GM12878 (cell line): ENCODE data around the gene PIM2. TPM values are rescaled to one million over a fixed set of nuclear protein-coding genes. Genes with fewer than 3 reads are reported as not detected.

ENCODE experiments used
- ATAC-seq: fragments of 200-7000 bp; cut with Tn5 transposase; 3 replicates; pipeline ENCODE4 v1.9.1; 2020; ENCODE audit warnings: mild to moderate bottlenecking, moderate library complexity
- BruUV-seq: library from RNA; stranded (reverse); fragments of 400-500 nt; replicated peaks from 2 replicates; lab custom pipeline; 2021; lab: Mats Ljungman, UMichigan
- CTCF ChIA-PET: fragments of 300-600 bp; sonication (Branson Sonifier 250); formaldehyde crosslinking; extraction: SDS; loops from one replicate; lab custom pipeline; 2021; ENCODE audit warnings: inconsistent platforms; lab: Yijun Ruan, JAX
- POLR2A ChIA-PET: fragments of 350-600 bp; formaldehyde crosslinking; extraction: SDS; loops from one replicate; lab custom pipeline; 2021; ENCODE audit warnings: inconsistent platforms; lab: Charles Lee
- RAD21 ChIA-PET: fragments of 300-600 bp; sonication (Branson Sonifier 250); formaldehyde crosslinking; loops from one replicate; lab custom pipeline; 2023; ENCODE audit warnings: antibody characterized with exemption; ENCODE audit not compliant: unreplicated experiment; lab: Charles Lee
- SMC1A ChIA-PET: fragments of 300-600 bp; sonication (Branson Sonifier 250); formaldehyde crosslinking; loops from one replicate; lab custom pipeline; 2023; ENCODE audit not compliant: unreplicated experiment, uncharacterized antibody; lab: Charles Lee
- DNase-seq: peaks from one replicate; pipeline ENCODE4 v3.0.0-alpha.2; 2011; ENCODE audit warnings: low read depth, low spot score
- FAIRE-seq: peaks from 3 replicates; lab custom pipeline; 2011; peaks lifted over from hg19 to GRCh38; lab: Jason Lieb, UNC
- H2AFZ ChIP-seq: 2 replicates; pipeline ENCODE4 v1.6.0; 2011; ENCODE audit warnings: low read depth, low read length, control low read depth; ENCODE audit not compliant: control insufficient read depth
- H3K27ac ChIP-seq: 2 replicates; pipeline ENCODE4 v1.5.1; 2011; ENCODE audit warnings: control low read depth; ENCODE audit not compliant: control insufficient read depth, insufficient read depth
- H3K27me3 ChIP-seq, 2 experiments: replicated peaks in 1 of 2; 2 replicates each; pipeline versions ENCODE4 v1.6.0 to v1.6.1; 2011; ENCODE audit warnings: low read length in 1 of 2; ENCODE audit not compliant: control insufficient read depth in 2 of 2, insufficient read depth in 2 of 2
- H3K36me3 ChIP-seq, 2 experiments: 2 replicates each; pipeline ENCODE4 v1.5.1; 2011; ENCODE audit warnings: low read length in 1 of 2; ENCODE audit not compliant: control insufficient read depth in 2 of 2, insufficient read depth in 2 of 2
- H3K4me1 ChIP-seq: 2 replicates; pipeline ENCODE4 v1.6.1; 2011; ENCODE audit warnings: mild to moderate bottlenecking, low read length, moderate library complexity, mixed read lengths; ENCODE audit not compliant: control insufficient read depth, insufficient read depth
- H3K4me2 ChIP-seq: 2 replicates; pipeline ENCODE4 v1.6.0; 2011; ENCODE audit warnings: control low read depth; ENCODE audit not compliant: control insufficient read depth, insufficient read depth
- H3K4me3 ChIP-seq: fragments of 200-600 bp; sonication (generic); 2 replicates; pipeline ENCODE4 v1.5.1; 2016
- H3K79me2 ChIP-seq: 2 replicates; pipeline ENCODE4 v1.6.0; 2011; ENCODE audit warnings: low read length; ENCODE audit not compliant: control insufficient read depth, insufficient read depth
- H3K9ac ChIP-seq: 2 replicates; pipeline ENCODE4 v1.8.0; 2011; ENCODE audit warnings: low read length, control low read depth, mixed read lengths; ENCODE audit not compliant: control insufficient read depth, insufficient read depth
- H3K9me3 ChIP-seq: replicated peaks from 3 replicates; pipeline ENCODE4 v1.5.1; 2011; ENCODE audit warnings: mild to moderate bottlenecking, low read length; ENCODE audit not compliant: control insufficient read depth, insufficient read depth
- H4K20me1 ChIP-seq: 2 replicates; pipeline ENCODE4 v1.6.0; 2011; ENCODE audit not compliant: control insufficient read depth, insufficient read depth
- BHLHE40 ChIP-seq, 2 experiments: fragments of 450-650 bp in 1 of 2; IDR thresholded peaks; 2 replicates each; pipeline ENCODE4 v1.6.1; 2011 to 2017; ENCODE audit warnings: low read depth in 2 of 2, borderline replicate concordance in 1 of 2, improper control_type of control experiment in 1 of 2, low read length in 1 of 2, mild to moderate bottlenecking in 1 of 2
- EGR1 ChIP-seq, 2 experiments: IDR thresholded peaks; 1 replicate in 1 of 2; 2 replicates in 1 of 2; pipeline ENCODE4 v1.6.1; 2011 to 2012; ENCODE audit warnings: low read depth in 2 of 2, low read length in 2 of 2, borderline replicate concordance in 1 of 2, mild to moderate bottlenecking in 1 of 2, moderate library complexity in 1 of 2
- HDGF ChIP-seq: fragments of 450-650 bp; IDR thresholded peaks from 2 replicates; pipeline ENCODE4 v1.6.1; 2016; ENCODE audit warnings: antibody characterized with exemption
- IKZF1 ChIP-seq: fragments of 450-650 bp; conservative IDR thresholded peaks from 2 replicates; pipeline ENCODE4 v1.6.1; 2017; ENCODE audit warnings: antibody characterized with exemption, mild to moderate bottlenecking
- NR2C2 ChIP-seq: IDR thresholded peaks from 2 replicates; pipeline ENCODE4 v1.6.1; 2011; ENCODE audit warnings: borderline replicate concordance, low read depth; ENCODE audit not compliant: control insufficient read depth, insufficient read length
- PAX5 ChIP-seq: IDR thresholded peaks from 2 replicates; pipeline ENCODE4 v1.6.1; 2011; ENCODE audit warnings: low read depth, low read length, borderline replicate concordance
- RAD51 ChIP-seq: fragments of 450-650 bp; IDR thresholded peaks from 2 replicates; pipeline ENCODE4 v1.6.1; 2016; ENCODE audit warnings: moderate library complexity, mild to moderate bottlenecking, inconsistent platforms
- SMAD1 ChIP-seq: fragments of 450-650 bp; IDR thresholded peaks from 2 replicates; pipeline ENCODE4 v1.6.1; 2018; ENCODE audit warnings: mild to moderate bottlenecking, low read depth; ENCODE audit not compliant: partially characterized antibody
- TARDBP ChIP-seq: IDR thresholded peaks from 2 replicates; pipeline ENCODE4 v1.6.1; 2016; ENCODE audit warnings: borderline replicate concordance
- TBL1XR1 ChIP-seq: IDR thresholded peaks from 2 replicates; pipeline ENCODE4 v1.6.1; 2012; ENCODE audit warnings: low read depth, low read length, improper control_type of control experiment
- WGBS: methylation state at CpG from one replicate; pipeline ENCODE4 v1.1.6; 2016; ENCODE audit warnings: low lambda C conversion rate; ENCODE audit not compliant: insufficient replicate concordance, insufficient coverage; ENCODE audit errors: missing lambda C conversion rate; 5-methylcytosine and 5-hydroxymethylcytosine counted together
- in situ Hi-C: fragments of 300-500 bp; cut with MboI; formaldehyde crosslinking; loops from 9 replicates; pipeline ENCODE4 v1.14.3; 2018; ENCODE audit warnings: mixed read lengths
- intact Hi-C: fragments of 100-400 bp; cut with micrococcal nuclease; formaldehyde crosslinking; loops from one replicate; pipeline ENCODE4 v1.14.2; 2022; ENCODE audit not compliant: unreplicated experiment
- polyA plus RNA-seq, 11 experiments: library from polyadenylated mRNA; depleted of rRNA in 4 of 11; unstranded in 6 of 11; stranded (reverse) in 5 of 11; fragments of >200 nt; fragmentation: Nextera tagmentation in 4 of 11; fragmentation: Illumina TruSeq in 1 of 11; extraction: Ambion mirVana in 4 of 11; extraction: Trizol in 1 of 11; gene quantifications; 1 replicate in 1 of 11; 2 replicates in 10 of 11; pipeline versions ENCODE4 v1.2.1 to v1.2.3, GENCODE V29; 2011 to 2016; ENCODE audit warnings: inconsistent platforms in 2 of 11, missing spikeins in 2 of 11, low read depth in 1 of 11
- total RNA-seq, 4 experiments: library from RNA; depleted of rRNA in 3 of 4; stranded (reverse); fragments of >200 nt in 3 of 4; fragmentation: Illumina TruSeq in 1 of 4; extraction: Trizol in 1 of 4; gene quantifications; 2 replicates each; pipeline versions ENCODE4 v1.2.1 to v1.2.3, GENCODE V29; 2013 to 2021
- TF ChIP-seq, protein P1 (sequence below): fragments of 450-650 bp; IDR thresholded peaks from 2 replicates; pipeline ENCODE4 v1.6.1; 2017; ENCODE audit warnings: borderline replicate concordance
- TF ChIP-seq, protein P2 (sequence below): fragments of 150-350 bp; IDR thresholded peaks from 2 replicates; pipeline ENCODE4 v1.6.1; 2016; ENCODE audit warnings: low read depth, low read length

The PIM2 gene
- total and polyA plus RNA-seq, 10 of the 15 experiments (the other 5 are each of a cell fraction or from before 2014, with no cell fraction given): 19.2 to 96.8 (median 32.3) TPM

DNA sequence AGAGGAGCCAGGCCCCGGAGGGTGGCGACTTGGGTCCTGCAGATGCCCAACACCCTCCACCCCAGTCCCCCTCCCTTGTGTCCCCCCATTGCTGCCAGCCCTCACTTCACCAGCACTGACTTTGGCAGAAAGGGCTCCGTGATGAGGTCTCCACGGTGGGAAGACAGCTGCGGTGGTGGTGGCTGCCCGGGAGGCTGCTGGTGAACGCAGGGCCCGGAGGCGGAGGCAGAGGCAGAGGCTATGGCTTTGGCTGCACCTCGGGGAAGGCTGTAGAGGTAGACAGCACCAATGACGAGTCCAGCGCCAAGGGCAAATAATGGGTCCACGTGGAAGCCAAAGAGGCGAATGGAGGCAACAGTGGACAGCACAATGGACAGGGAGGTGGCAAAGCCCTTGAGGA lies 14.2 kb downstream of the PIM2 start:
- WGBS: 70% methylated on average over 14 of the region's 14 CpGs
- CTCF ChIA-PET: no interaction called here
- POLR2A ChIA-PET: no interaction called here

DNA sequence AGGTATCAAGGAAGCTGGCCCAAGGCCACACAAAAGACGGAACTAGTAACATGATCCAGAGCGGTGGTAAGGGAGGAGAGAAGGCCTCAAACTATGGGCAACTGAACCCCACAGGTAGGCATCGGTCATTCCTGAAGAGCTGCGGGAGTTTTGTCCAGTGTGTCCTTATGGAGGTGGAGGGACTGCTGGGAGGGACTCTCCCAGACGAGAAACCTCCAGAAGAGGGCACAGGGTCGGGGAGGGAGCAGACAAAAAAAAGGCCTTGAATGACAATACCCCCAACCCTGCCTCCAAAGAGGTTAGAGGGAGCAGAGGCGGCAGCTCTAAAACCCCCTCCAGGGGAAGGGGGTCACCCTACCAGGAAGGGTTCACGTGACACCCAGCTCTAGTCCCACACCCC lies 14.6 kb downstream of the PIM2 start:
- Histone ChIP-seq H3K4me3 (no peak overlapping the region), H3K4me2 (no peak overlapping the region), H3K4me1 (no peaks in the 10 kb centered on the region), H4K20me1 (no peaks in the 10 kb centered on the region), H3K36me3 (peaks cover 0 to 5% of the 10 kb centered on the region in 2 experiments; a peak in 2 of 4 replicates), H3K27ac (no peak overlapping the region), H2AFZ (no peak overlapping the region), H3K9ac (no peak overlapping the region), H3K79me2 (peaks cover 6% of the 10 kb centered on the region), H3K9me3 (no peaks in the 10 kb centered on the region; the same call in 2 of the 3 replicates), H3K27me3 (no peaks in the 10 kb centered on the region)
- in situ Hi-C loops: no loop called here
- ChIA-PET RAD21 (no interaction called here), CTCF (no interaction called here), POLR2A (no interaction called here), SMC1A (interaction anchor here (1.6 kb wide), 1 partner anchor 11 kb away, joined by 3 read pairs; no protein-coding TSS in a partner anchor)
- no TSS peak for BruUV-seq
- ATAC-seq: no peak
- intact Hi-C loops: no loop called here
- 58% methylated on average over 8 of the region's 8 CpGs for WGBS
- no peak for FAIRE-seq
- DNase-seq: no peak
- TF ChIP-seq TBL1XR1: no peak
- TF ChIP-seq NR2C2: no peak
- TF ChIP-seq SMAD1: no peak
- TF ChIP-seq TARDBP: no peak
- TF ChIP-seq, protein P1, sequence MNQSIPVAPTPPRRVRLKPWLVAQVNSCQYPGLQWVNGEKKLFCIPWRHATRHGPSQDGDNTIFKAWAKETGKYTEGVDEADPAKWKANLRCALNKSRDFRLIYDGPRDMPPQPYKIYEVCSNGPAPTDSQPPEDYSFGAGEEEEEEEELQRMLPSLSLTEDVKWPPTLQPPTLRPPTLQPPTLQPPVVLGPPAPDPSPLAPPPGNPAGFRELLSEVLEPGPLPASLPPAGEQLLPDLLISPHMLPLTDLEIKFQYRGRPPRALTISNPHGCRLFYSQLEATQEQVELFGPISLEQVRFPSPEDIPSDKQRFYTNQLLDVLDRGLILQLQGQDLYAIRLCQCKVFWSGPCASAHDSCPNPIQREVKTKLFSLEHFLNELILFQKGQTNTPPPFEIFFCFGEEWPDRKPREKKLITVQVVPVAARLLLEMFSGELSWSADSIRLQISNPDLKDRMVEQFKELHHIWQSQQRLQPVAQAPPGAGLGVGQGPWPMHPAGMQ: no peak
- no peak for TF ChIP-seq IKZF1
- no peak for TF ChIP-seq EGR1 (IDR thresholded peaks at IDR 0.05; ENCODE audit: borderline replicate concordance in 1 of 2, low read depth in 2 of 2, low read length in 2 of 2)
- TF ChIP-seq BHLHE40 (IDR thresholded peaks at IDR 0.05; ENCODE audit: borderline replicate concordance in 1 of 2, low read depth in 2 of 2, low read length in 1 of 2): no peak
- TF ChIP-seq RAD51: no peak
- no peak for TF ChIP-seq PAX5
- TF ChIP-seq HDGF: no peak
- TF ChIP-seq, protein P2, sequence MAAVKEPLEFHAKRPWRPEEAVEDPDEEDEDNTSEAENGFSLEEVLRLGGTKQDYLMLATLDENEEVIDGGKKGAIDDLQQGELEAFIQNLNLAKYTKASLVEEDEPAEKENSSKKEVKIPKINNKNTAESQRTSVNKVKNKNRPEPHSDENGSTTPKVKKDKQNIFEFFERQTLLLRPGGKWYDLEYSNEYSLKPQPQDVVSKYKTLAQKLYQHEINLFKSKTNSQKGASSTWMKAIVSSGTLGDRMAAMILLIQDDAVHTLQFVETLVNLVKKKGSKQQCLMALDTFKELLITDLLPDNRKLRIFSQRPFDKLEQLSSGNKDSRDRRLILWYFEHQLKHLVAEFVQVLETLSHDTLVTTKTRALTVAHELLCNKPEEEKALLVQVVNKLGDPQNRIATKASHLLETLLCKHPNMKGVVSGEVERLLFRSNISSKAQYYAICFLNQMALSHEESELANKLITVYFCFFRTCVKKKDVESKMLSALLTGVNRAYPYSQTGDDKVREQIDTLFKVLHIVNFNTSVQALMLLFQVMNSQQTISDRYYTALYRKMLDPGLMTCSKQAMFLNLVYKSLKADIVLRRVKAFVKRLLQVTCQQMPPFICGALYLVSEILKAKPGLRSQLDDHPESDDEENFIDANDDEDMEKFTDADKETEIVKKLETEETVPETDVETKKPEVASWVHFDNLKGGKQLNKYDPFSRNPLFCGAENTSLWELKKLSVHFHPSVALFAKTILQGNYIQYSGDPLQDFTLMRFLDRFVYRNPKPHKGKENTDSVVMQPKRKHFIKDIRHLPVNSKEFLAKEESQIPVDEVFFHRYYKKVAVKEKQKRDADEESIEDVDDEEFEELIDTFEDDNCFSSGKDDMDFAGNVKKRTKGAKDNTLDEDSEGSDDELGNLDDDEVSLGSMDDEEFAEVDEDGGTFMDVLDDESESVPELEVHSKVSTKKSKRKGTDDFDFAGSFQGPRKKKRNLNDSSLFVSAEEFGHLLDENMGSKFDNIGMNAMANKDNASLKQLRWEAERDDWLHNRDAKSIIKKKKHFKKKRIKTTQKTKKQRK: no peak

More for the DNA sequence above, 14.2 kb downstream of the PIM2 start:
- Histone ChIP-seq H3K9me3 (no peaks in the 10 kb centered on the region; the same call in 2 of the 3 replicates), H4K20me1 (no peaks in the 10 kb centered on the region), H3K4me1 (no peaks in the 10 kb centered on the region), H2AFZ (no peak overlapping the region), H3K79me2 (peaks cover 2% of the 10 kb centered on the region), H3K27ac (no peak overlapping the region), H3K4me3 (no peak overlapping the region), H3K9ac (no peak overlapping the region), H3K36me3 (peaks cover 3 to 5% of the 10 kb centered on the region in 2 experiments; a peak in 2 of 4 replicates), H3K4me2 (no peak overlapping the region), H3K27me3 (no peaks in the 10 kb centered on the region)
- intact Hi-C loops: no loop called here
- ChIA-PET RAD21 (no interaction called here), SMC1A (interaction anchor here (1.6 kb wide), 1 partner anchor 11 kb away, joined by 3 read pairs; no protein-coding TSS in a partner anchor)
- ATAC-seq (no peak), FAIRE-seq (no peak), DNase-seq (no peak)
- in situ Hi-C loops: no loop called here
- no TSS peak for BruUV-seq
- TF ChIP-seq SMAD1: no peak
